ENCODE results near the gene H2BK1. TPM values are rescaled to one million over a fixed set of nuclear protein-coding genes. Genes with fewer than 3 reads are reported as not detected.

H2BK1 gene
- total RNA-seq, 2 donors from 2014 or later: not detected

DNA sequence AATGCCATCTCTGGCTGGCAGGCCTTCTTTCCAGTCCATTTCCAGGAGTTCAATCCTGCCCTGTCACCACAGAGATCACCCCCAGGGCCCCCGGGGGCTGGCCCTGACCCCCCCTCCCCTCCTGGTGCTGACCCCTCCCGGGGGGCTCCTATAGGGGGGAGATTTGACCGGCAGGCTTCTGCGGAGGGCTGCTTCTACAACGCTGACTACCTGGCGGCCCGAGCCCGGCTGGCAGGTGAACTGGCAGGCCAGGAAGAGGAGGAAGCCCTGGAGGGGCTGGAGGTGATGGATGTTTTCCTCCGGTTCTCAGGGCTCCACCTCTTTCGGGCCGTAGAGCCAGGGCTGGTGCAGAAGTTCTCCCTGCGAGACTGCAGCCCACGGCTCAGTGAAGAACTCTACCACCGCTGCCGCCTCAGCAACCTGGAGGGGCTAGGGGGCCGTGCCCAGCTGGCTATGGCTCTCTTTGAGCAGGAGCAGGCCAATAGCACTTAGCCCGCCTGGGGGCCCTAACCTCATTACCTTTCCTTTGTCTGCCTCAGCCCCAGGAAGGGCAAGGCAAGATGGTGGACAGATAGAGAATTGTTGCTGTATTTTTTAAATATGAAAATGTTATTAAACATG is 28.0 kb upstream of the H2BK1 start:
- H3K9me3 ChIP-seq: no peaks in the 10 kb centered on the region
- H3K27ac ChIP-seq: no peak overlapping the region
- H3K4me3 ChIP-seq: no peak overlapping the region
- DNase-seq: no peak
- H3K9ac ChIP-seq (ENCODE audit: low read depth in 2 of 2, low read length in 2 of 2): no peak overlapping the region
- no peak for TF ChIP-seq CTCF (IDR thresholded peaks at IDR 0.05)
- peaks cover 9% of the 10 kb centered on the region for H3K4me1 ChIP-seq
- no peaks in the 10 kb centered on the region for H3K36me3 ChIP-seq
- H3K27me3 ChIP-seq: no peaks in the 10 kb centered on the region
- intact Hi-C loops (cut with DNase I): no loop called here

DNA sequence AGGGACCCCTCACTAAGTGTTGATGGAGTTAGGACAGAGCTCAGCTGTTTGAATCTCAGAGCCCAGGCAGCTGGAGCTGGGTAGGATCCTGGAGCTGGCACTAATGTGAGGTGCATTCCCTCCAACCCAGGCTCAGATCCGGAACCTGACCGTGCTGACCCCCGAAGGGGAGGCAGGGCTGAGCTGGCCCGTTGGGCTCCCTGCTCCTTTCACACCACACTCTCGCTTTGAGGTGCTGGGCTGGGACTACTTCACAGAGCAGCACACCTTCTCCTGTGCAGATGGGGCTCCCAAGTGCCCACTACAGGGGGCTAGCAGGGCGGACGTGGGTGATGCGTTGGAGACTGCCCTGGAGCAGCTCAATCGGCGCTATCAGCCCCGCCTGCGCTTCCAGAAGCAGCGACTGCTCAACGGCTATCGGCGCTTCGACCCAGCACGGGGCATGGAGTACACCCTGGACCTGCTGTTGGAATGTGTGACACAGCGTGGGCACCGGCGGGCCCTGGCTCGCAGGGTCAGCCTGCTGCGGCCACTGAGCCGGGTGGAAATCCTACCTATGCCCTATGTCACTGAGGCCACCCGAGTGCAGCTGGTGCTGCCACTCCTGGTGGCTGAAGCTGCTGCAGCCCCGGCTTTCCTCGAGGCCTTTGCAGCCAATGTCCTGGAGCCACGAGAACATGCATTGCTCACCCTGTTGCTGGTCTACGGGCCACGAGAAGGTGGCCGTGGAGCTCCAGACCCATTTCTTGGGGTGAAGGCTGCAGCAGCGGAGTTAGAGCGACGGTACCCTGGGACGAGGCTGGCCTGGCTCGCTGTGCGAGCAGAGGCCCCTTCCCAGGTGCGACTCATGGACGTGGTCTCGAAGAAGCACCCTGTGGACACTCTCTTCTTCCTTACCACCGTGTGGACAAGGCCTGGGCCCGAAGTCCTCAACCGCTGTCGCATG is 27.2 kb upstream of the H2BK1 start:
- no peak overlapping the region for H3K4me3 ChIP-seq
- H3K36me3 ChIP-seq: no peaks in the 10 kb centered on the region
- DNase-seq: no peak
- no peak for TF ChIP-seq CTCF (IDR thresholded peaks at IDR 0.05)
- no peaks in the 10 kb centered on the region for H3K9me3 ChIP-seq
- no peak overlapping the region for H3K9ac ChIP-seq (ENCODE audit: low read depth in 2 of 2, low read length in 2 of 2)
- no peak overlapping the region for H3K27ac ChIP-seq
- H3K27me3 ChIP-seq: no peaks in the 10 kb centered on the region
- intact Hi-C loops (cut with DNase I): no loop called here
- peaks cover 10% of the 10 kb centered on the region for H3K4me1 ChIP-seq

DNA sequence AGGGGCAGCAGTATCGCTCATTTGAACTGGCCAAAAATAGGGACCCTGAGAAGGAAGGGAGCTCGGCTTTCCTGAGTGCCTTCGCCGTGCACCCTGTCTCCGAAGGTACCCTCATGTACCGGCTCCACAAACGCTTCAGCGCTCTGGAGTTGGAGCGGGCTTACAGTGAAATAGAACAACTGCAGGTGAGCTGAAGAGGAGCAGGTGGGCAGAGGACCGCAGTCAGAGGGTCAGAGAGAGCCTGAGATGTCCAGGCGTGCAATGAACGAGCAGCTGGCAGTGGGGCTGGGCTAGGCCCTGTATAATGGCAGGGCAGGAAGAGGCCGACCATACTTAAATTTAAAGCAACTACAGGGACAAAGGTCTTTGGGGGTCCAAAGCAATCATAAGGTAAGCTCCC is 26.1 kb upstream of the H2BK1 start:
- H3K27ac ChIP-seq: no peak overlapping the region
- DNase-seq: no peak
- H3K4me1 ChIP-seq: peaks cover 10% of the 10 kb centered on the region
- H3K27me3 ChIP-seq: no peaks in the 10 kb centered on the region
- no peak overlapping the region for H3K9ac ChIP-seq (ENCODE audit: low read depth in 2 of 2, low read length in 2 of 2)
- intact Hi-C loops (cut with DNase I): no loop called here
- H3K4me3 ChIP-seq: no peak overlapping the region
- no peak for TF ChIP-seq CTCF (IDR thresholded peaks at IDR 0.05)
- no peaks in the 10 kb centered on the region for H3K36me3 ChIP-seq
- H3K9me3 ChIP-seq: no peaks in the 10 kb centered on the region

DNA sequence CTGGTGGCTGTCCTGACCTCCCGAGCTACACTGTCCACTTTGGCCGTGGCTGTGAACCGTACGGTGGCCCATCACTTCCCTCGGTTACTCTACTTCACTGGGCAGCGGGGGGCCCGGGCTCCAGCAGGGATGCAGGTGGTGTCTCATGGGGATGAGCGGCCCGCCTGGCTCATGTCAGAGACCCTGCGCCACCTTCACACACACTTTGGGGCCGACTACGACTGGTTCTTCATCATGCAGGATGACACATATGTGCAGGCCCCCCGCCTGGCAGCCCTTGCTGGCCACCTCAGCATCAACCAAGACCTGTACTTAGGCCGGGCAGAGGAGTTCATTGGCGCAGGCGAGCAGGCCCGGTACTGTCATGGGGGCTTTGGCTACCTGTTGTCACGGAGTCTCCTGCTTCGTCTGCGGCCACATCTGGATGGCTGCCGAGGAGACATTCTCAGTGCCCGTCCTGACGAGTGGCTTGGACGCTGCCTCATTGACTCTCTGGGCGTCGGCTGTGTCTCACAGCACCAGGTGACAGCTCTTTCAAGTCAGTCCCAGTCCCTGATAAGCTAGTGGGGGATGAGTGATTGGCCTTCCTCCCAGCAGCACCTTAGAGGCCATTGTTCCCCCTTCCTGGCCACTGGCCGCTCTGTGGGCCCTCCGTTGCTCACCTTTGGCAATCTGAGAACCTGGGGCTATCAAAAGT is 25.0 kb upstream of the H2BK1 start:
- H3K4me1 ChIP-seq: peaks cover 10% of the 10 kb centered on the region
- H3K4me3 ChIP-seq: no peak overlapping the region
- DNase-seq: no peak
- H3K27ac ChIP-seq: no peak overlapping the region
- H3K27me3 ChIP-seq: no peaks in the 10 kb centered on the region
- no peaks in the 10 kb centered on the region for H3K9me3 ChIP-seq
- no peaks in the 10 kb centered on the region for H3K36me3 ChIP-seq
- TF ChIP-seq CTCF (IDR thresholded peaks at IDR 0.05): no peak
- intact Hi-C loops (cut with DNase I): no loop called here
- H3K9ac ChIP-seq (ENCODE audit: low read depth in 2 of 2, low read length in 2 of 2): no peak overlapping the region

GRCh38 chr7:151233804-151234203 is 23.5 kb upstream of the H2BK1 start:
- H3K4me3 ChIP-seq: peak overlapping the region; percentile 86
- H3K9ac ChIP-seq (ENCODE audit: low read depth in 2 of 2, low read length in 2 of 2): peak overlapping the region in 1 of 2 donors; percentile 93
- H3K27me3 ChIP-seq: no peaks in the 10 kb centered on the region
- no peaks in the 10 kb centered on the region for H3K36me3 ChIP-seq
- no peak overlapping the region for H3K27ac ChIP-seq
- intact Hi-C loops (cut with DNase I): no loop called here
- H3K4me1 ChIP-seq: peaks cover 10% of the 10 kb centered on the region
- no peak for TF ChIP-seq CTCF (IDR thresholded peaks at IDR 0.05)
- H3K9me3 ChIP-seq: no peaks in the 10 kb centered on the region
- no peak for DNase-seq

Data from colonic mucosa (tissue), 4 donors.